Measurements from ENCODE around the gene FASTKD3.

DNA sequence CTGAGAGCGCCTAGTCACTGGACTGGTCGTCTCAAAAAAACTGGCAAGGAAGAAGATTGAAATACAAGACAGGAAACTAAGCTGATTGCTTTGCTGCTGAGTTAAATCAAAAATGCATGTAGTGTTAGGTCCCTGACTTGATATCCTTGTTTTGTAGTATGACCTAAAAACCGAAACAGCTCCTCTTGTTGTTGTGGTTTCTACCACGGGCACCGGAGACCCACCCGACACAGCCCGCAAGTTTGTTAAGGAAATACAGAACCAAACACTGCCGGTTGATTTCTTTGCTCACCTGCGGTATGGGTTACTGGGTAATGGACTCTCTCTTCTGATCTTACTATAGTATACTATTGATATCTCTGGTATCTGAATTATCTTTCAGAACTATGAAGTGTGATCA is 4.4 kb upstream of the FASTKD3 start:
- TF ChIP-seq, protein P1, sequence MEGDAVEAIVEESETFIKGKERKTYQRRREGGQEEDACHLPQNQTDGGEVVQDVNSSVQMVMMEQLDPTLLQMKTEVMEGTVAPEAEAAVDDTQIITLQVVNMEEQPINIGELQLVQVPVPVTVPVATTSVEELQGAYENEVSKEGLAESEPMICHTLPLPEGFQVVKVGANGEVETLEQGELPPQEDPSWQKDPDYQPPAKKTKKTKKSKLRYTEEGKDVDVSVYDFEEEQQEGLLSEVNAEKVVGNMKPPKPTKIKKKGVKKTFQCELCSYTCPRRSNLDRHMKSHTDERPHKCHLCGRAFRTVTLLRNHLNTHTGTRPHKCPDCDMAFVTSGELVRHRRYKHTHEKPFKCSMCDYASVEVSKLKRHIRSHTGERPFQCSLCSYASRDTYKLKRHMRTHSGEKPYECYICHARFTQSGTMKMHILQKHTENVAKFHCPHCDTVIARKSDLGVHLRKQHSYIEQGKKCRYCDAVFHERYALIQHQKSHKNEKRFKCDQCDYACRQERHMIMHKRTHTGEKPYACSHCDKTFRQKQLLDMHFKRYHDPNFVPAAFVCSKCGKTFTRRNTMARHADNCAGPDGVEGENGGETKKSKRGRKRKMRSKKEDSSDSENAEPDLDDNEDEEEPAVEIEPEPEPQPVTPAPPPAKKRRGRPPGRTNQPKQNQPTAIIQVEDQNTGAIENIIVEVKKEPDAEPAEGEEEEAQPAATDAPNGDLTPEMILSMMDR (IDR thresholded peaks at IDR 0.05): no peak
- no peak for TF ChIP-seq POLR2A (IDR thresholded peaks at IDR 0.05)
